Mesothelial cell of epicardium (in vitro differentiated cells): ENCODE measurements around the gene ASTN2. TPM values are rescaled to one million over a fixed set of nuclear protein-coding genes. Genes with fewer than 3 reads are reported as not detected.

ENCODE experiments used
- DNase-seq, 2 experiments: peaks; one replicate each; pipeline ENCODE4 v3.0.0; 2021; ENCODE audit warnings: low spot score in 2 of 2; ENCODE audit not compliant: unreplicated experiment in 2 of 2
- H3K27ac Mint-ChIP-seq: 2 replicates; pipeline ENCODE4 v1.8.0; 2021; ENCODE audit warnings: mixed read lengths
- H3K27me3 Mint-ChIP-seq: 2 replicates; pipeline ENCODE4 v1.8.0; 2021; ENCODE audit warnings: low read depth, mixed read lengths
- H3K36me3 Mint-ChIP-seq: 2 replicates; pipeline ENCODE4 v1.8.0; 2021; ENCODE audit warnings: mixed read lengths
- H3K4me1 Mint-ChIP-seq: 2 replicates; pipeline ENCODE4 v1.8.0; 2021; ENCODE audit warnings: mixed read lengths
- H3K4me3 Mint-ChIP-seq: 2 replicates; pipeline ENCODE4 v1.8.0; 2021; ENCODE audit warnings: mild to moderate bottlenecking, moderate library complexity, mixed read lengths
- H3K9me3 Mint-ChIP-seq: 2 replicates; pipeline ENCODE4 v1.8.0; 2021; ENCODE audit warnings: mixed read lengths
- CTCF ChIP-seq: fragments of 200-600 bp; sonication (generic); IDR thresholded peaks from one replicate; pipeline ENCODE4 v1.5.0; 2021; ENCODE audit warnings: antibody characterized with exemption; ENCODE audit not compliant: unreplicated experiment
- total RNA-seq: library from RNA; stranded (reverse); gene quantifications from 3 replicates; pipeline ENCODE4 v1.2.1, GENCODE V29; 2021

ASTN2 gene
- total RNA-seq, 1 donor from 2014 or later = 12.2 TPM

- Mint-ChIP-seq H3K36me3 (no peaks in the 10 kb centered on the region), H3K4me3 (no peak overlapping the region)
Measured at GRCh38 chr9:117134826-117135500, 279.9 kb downstream of the ASTN2 start.

GRCh38 chr9:117126871-117127270, 288.0 kb downstream of the ASTN2 start:
- H3K4me1 Mint-ChIP-seq = no peaks in the 10 kb centered on the region
- no peak overlapping the region for H3K4me3 Mint-ChIP-seq
- no peaks in the 10 kb centered on the region for H3K36me3 Mint-ChIP-seq
- no peak for DNase-seq
- no peaks in the 10 kb centered on the region for H3K27me3 Mint-ChIP-seq
- no peaks in the 10 kb centered on the region for H3K9me3 Mint-ChIP-seq
- TF ChIP-seq CTCF = no peak
- no peak overlapping the region for H3K27ac Mint-ChIP-seq

More at GRCh38 chr9:117134826-117135500, 279.9 kb downstream of the ASTN2 start:
- H3K9me3 Mint-ChIP-seq = no peaks in the 10 kb centered on the region
- H3K4me1 Mint-ChIP-seq = peaks cover 2% of the 10 kb centered on the region
- H3K27ac Mint-ChIP-seq = no peak overlapping the region
- no peak for DNase-seq
- H3K27me3 Mint-ChIP-seq = peaks cover 11% of the 10 kb centered on the region
- TF ChIP-seq CTCF = no peak

- no peak for TF ChIP-seq CTCF
- Mint-ChIP-seq H3K27me3 (no peaks in the 10 kb centered on the region), H3K4me3 (no peak overlapping the region), H3K9me3 (no peaks in the 10 kb centered on the region), H3K27ac (no peak overlapping the region), H3K36me3 (no peaks in the 10 kb centered on the region), H3K4me1 (no peaks in the 10 kb centered on the region)
- DNase-seq = no peak
Measured at GRCh38 chr9:117125531-117125930, 289.3 kb downstream of the ASTN2 start.

GRCh38 chr9:117123729-117124128, 291.1 kb downstream of the ASTN2 start:
- no peak for DNase-seq
- H3K27ac Mint-ChIP-seq = no peak overlapping the region
- H3K36me3 Mint-ChIP-seq = no peaks in the 10 kb centered on the region
- no peaks in the 10 kb centered on the region for H3K4me1 Mint-ChIP-seq
- H3K4me3 Mint-ChIP-seq = no peak overlapping the region
- peaks cover under 1% of the 10 kb centered on the region for H3K27me3 Mint-ChIP-seq
- H3K9me3 Mint-ChIP-seq = no peaks in the 10 kb centered on the region
- TF ChIP-seq CTCF = no peak

- H3K36me3 Mint-ChIP-seq = no peaks in the 10 kb centered on the region
- H3K4me3 Mint-ChIP-seq = no peak overlapping the region
- H3K27me3 Mint-ChIP-seq = peaks cover 2% of the 10 kb centered on the region
- H3K27ac Mint-ChIP-seq = no peak overlapping the region
- TF ChIP-seq CTCF = no peak
- no peaks in the 10 kb centered on the region for H3K9me3 Mint-ChIP-seq
- DNase-seq = no peak
- H3K4me1 Mint-ChIP-seq = no peaks in the 10 kb centered on the region
Measured at GRCh38 chr9:117122953-117123352, 291.9 kb downstream of the ASTN2 start.
